HG03066 (cell line): Measurements from ENCODE around the gene VANGL2.

Experiments used
- ATAC-seq: cut with Tn5 transposase; IDR thresholded peaks from one replicate; pipeline ENCODE4 v1.9.1; 2021; ENCODE audit warnings: low read depth; ENCODE audit not compliant: unreplicated experiment

Gene VANGL2

GRCh38 chr1:160403244-160403643, 2.9 kb downstream of the VANGL2 start:
- no peak for ATAC-seq

- ATAC-seq = no peak
These were observed 3.7 kb downstream of the VANGL2 start for GRCh38 chr1:160404094-160404493.

- no peak for ATAC-seq
These were observed 5.0 kb downstream of the VANGL2 start for GRCh38 chr1:160405331-160405877.

GRCh38 chr1:160406131-160406968, 6.0 kb downstream of the VANGL2 start:
- no peak for ATAC-seq

GRCh38 chr1:160407839-160408801, 7.8 kb downstream of the VANGL2 start:
- ATAC-seq = no peak

- ATAC-seq = no peak
These were observed 8.5 kb downstream of the VANGL2 start for GRCh38 chr1:160408864-160409263.

- no peak for ATAC-seq
These were observed 9.1 kb downstream of the VANGL2 start for GRCh38 chr1:160409486-160409885.

GRCh38 chr1:160410406-160411005, 10.1 kb downstream of the VANGL2 start:
- ATAC-seq = no peak

GRCh38 chr1:160411271-160412027, 11.1 kb downstream of the VANGL2 start:
- ATAC-seq = no peak

- no peak for ATAC-seq
These were observed 11.6 kb downstream of the VANGL2 start for GRCh38 chr1:160412028-160412362.

- ATAC-seq = no peak
These were observed 13.4 kb downstream of the VANGL2 start for GRCh38 chr1:160413716-160414115.

- no peak for ATAC-seq
These were observed 14.5 kb downstream of the VANGL2 start for GRCh38 chr1:160414881-160415280.

GRCh38 chr1:160415696-160416290, 15.4 kb downstream of the VANGL2 start:
- ATAC-seq = no peak

- no peak for ATAC-seq
These were observed 16.0 kb downstream of the VANGL2 start for GRCh38 chr1:160416369-160416768.

- no peak for ATAC-seq
These were observed 18.1 kb downstream of the VANGL2 start for GRCh38 chr1:160418483-160418882.

- no peak for ATAC-seq
These were observed 18.9 kb downstream of the VANGL2 start for GRCh38 chr1:160419150-160419837.

- ATAC-seq = no peak
These were observed 19.4 kb downstream of the VANGL2 start for GRCh38 chr1:160419838-160420169.

- ATAC-seq = no peak
These were observed 20.8 kb downstream of the VANGL2 start for GRCh38 chr1:160420881-160421842.
